K562 (cell line): ENCODE data around the gene HECA.

Experiments
- CCAR2 ChIP-seq: fragments of 200-400 bp; formaldehyde crosslinking; IDR thresholded peaks from 2 replicates; pipeline ENCODE4 v1.6.1; 2017; ENCODE audit warnings: mild to moderate bottlenecking, low read depth, low read length
- ELF1 ChIP-seq: fragments of 200-800 bp; sonication (Bioruptor generic); IDR thresholded peaks from 2 replicates; pipeline ENCODE4 v1.6.1; 2016; ENCODE audit warnings: missing genetic modification characterization, missing compliant biosample characterization
- EP300 ChIP-seq: IDR thresholded peaks from 2 replicates; pipeline ENCODE4 v1.6.1; 2012; ENCODE audit warnings: low read length, improper control_type of control experiment
- EZH2 ChIP-seq: IDR thresholded peaks from 2 replicates; pipeline ENCODE4 v1.6.1; 2012; ENCODE audit warnings: low read depth, mild to moderate bottlenecking, inconsistent platforms, low read length, borderline replicate concordance
- KLF10 ChIP-seq: fragments of 250-450 bp; sonication (Bioruptor Pico); IDR thresholded peaks from 2 replicates; pipeline ENCODE4 v1.6.1; 2021; ENCODE audit warnings: matching md5 sums
- NFIC ChIP-seq: fragments of 450-650 bp; IDR thresholded peaks from 2 replicates; pipeline ENCODE4 v1.6.1; 2017; ENCODE audit warnings: mild to moderate bottlenecking, inconsistent platforms
- NFRKB ChIP-seq: fragments of 450-650 bp; IDR thresholded peaks from 2 replicates; pipeline ENCODE4 v1.6.1; 2016; ENCODE audit warnings: low read depth
- POLR2AphosphoS5 ChIP-seq: IDR thresholded peaks from 2 replicates; pipeline ENCODE4 v1.6.1; 2011; ENCODE audit warnings: mild to moderate bottlenecking, low read depth, low read length, moderate library complexity; ENCODE audit not compliant: control insufficient read depth, insufficient read depth
- RBM25 ChIP-seq: fragments of 200-400 bp; formaldehyde crosslinking; IDR thresholded peaks from 2 replicates; pipeline ENCODE4 v1.6.1; 2018; ENCODE audit warnings: low read length, low read depth, moderate library complexity; ENCODE audit not compliant: severe bottlenecking
- SP2 ChIP-seq: IDR thresholded peaks from 2 replicates; pipeline ENCODE4 v1.6.1; 2011; ENCODE audit warnings: mild to moderate bottlenecking, low read depth, low read length, moderate library complexity; ENCODE audit not compliant: poor library complexity, severe bottlenecking; ENCODE audit errors: extremely low read depth
- ZNF134 ChIP-seq: fragments of 250-450 bp; sonication (Bioruptor Pico); conservative IDR thresholded peaks from 2 replicates; pipeline ENCODE4 v1.4.0; 2020
- ZNF146 ChIP-seq: IDR thresholded peaks from one replicate; pipeline ENCODE4 v1.6.1; 2018; ENCODE audit warnings: missing compliant biosample characterization; ENCODE audit not compliant: unreplicated experiment
- TF ChIP-seq, protein P1 (sequence below), 3 experiments: IDR thresholded peaks in 2 of 3; conservative IDR thresholded peaks in 1 of 3; 2 replicates each; pipeline ENCODE4 v1.5.1; 2011 to 2012; ENCODE audit warnings: low read length in 3 of 3, mild to moderate bottlenecking in 3 of 3, control low read depth in 2 of 3, improper control_type of control experiment in 1 of 3, inconsistent platforms in 1 of 3, low read depth in 1 of 3, mixed read lengths in 1 of 3, moderate library complexity in 1 of 3; ENCODE audit not compliant: insufficient read depth in 2 of 3

DNA sequence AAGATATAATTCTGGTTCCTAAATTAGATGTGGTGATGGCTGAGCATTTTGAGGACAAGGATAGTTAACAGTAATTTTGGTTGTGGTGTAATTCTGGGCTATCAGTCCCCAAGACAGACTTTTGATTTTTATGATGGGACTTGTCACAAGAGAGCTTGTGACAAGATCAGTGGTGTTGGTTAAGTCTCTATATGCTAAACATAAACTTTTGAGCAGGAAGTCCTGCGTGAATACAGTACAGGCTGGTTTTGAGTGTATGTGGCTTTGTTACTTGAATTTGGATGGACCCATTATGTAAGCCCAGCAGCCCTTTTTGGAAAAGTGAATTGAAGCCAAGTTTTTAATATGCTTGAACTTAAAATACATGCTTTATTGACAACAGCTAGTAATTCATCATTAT lies 38.9 kb downstream of the HECA start:
- no peak for TF ChIP-seq EP300
- no peak for TF ChIP-seq RBM25
- TF ChIP-seq POLR2AphosphoS5 = no peak
- TF ChIP-seq EZH2 = no peak
- TF ChIP-seq ELF1 (tag) = no peak
- no peak for TF ChIP-seq CCAR2
- TF ChIP-seq ZNF146 (CRISPR knock-in tag) = no peak
- TF ChIP-seq, protein P1, sequence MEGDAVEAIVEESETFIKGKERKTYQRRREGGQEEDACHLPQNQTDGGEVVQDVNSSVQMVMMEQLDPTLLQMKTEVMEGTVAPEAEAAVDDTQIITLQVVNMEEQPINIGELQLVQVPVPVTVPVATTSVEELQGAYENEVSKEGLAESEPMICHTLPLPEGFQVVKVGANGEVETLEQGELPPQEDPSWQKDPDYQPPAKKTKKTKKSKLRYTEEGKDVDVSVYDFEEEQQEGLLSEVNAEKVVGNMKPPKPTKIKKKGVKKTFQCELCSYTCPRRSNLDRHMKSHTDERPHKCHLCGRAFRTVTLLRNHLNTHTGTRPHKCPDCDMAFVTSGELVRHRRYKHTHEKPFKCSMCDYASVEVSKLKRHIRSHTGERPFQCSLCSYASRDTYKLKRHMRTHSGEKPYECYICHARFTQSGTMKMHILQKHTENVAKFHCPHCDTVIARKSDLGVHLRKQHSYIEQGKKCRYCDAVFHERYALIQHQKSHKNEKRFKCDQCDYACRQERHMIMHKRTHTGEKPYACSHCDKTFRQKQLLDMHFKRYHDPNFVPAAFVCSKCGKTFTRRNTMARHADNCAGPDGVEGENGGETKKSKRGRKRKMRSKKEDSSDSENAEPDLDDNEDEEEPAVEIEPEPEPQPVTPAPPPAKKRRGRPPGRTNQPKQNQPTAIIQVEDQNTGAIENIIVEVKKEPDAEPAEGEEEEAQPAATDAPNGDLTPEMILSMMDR (IDR thresholded peaks at IDR 0.05 in 2 of 3, conservative IDR thresholded peaks at IDR 0.05 in 1 of 3; ENCODE audit: insufficient read depth in 2 of 3, low read depth in 1 of 3, low read length in 3 of 3) = no peak
- TF ChIP-seq NFIC = no peak
- TF ChIP-seq ZNF134 (CRISPR knock-in tag) = no peak
- no peak for TF ChIP-seq NFRKB
- no peak for TF ChIP-seq KLF10 (CRISPR knock-in tag)
- no peak for TF ChIP-seq SP2
